A172 (cell line): ENCODE measurements around the gene ATP8B4. TPM values are rescaled to one million over a fixed set of nuclear protein-coding genes. Genes with fewer than 3 reads are reported as not detected.

Experiments
- DNase-seq: peaks from one replicate; pipeline ENCODE4 v3.0.0-alpha.2; 2015; ENCODE audit warnings: low spot score
- total RNA-seq: library from RNA; depleted of rRNA; stranded (reverse); fragments of >200 nt; shearing (Covaris generic); gene quantifications from 2 replicates; pipeline ENCODE4 v1.2.3, GENCODE V29; 2014

ATP8B4 gene
- total RNA-seq, 1 experiment from 2014 or later, result 0.34 TPM

DNA sequence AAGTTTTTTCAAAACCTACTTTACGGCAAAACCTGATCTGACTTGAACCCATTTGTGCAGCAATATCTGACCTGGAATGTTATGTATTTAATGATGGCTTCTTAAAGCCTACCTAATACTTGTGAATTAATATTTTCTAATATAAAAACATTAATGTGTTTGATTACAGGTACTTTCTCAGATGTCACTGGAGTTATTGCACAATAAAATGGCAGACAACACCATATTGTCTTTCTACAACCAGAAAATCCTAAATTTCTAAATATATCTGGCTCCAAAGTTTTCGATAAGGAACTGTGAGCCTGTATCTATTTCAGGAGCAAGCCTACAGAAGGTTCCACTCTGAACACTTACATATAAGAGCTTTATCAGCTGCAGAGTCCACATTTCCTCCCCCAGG is 184.5 kb downstream of the ATP8B4 start:
- DNase-seq, result no peak

DNA sequence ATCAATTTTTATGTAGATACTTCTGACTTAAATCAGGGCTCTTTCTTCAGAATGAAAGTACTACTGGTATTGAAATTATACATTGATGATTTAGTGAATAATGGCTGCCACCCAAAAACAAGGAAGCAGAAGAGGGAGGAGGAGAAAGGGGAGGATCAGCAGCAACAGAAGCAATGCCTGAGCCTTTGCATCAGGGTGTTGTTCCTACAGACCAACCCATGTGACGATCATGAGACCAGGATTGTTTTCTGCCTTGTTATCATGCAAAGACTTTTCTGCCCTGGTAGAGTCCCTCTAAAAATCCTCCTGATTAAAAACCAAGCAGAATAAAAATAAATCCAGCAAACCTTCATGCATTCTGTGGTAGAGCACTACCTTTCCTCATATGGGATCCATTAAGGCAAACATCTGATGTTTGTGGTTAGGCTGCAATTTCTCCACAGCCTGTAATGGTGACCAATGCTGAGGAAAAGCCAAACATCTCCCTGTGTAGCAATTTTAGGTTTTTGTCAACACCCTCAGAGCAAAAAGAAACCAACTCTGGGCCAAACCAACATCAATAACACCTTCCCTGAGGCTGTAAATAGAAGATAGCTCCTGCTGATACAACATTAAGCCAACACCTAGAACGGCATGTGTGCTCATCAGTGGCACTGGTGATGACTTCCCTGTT is 191.7 kb downstream of the ATP8B4 start:
- no peak for DNase-seq

DNA sequence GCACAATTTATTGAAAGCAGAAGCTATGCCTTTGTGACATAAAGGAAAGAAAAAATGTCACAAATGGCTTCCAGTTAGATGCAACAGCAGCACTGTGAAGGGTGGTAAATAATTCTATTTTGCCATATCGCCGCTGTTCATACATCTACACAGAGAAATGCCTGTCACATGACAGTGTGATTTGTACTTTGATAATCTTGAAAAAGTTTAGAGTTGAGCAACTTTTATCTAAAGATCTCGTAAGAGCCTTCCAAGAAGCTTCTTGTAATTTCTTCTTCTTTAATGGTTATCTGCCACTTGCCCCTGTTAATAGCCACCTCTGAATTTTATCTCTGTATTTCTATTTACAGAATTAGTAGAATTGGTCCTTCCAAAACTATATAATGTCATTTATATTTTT is 192.3 kb downstream of the ATP8B4 start:
- DNase-seq, result no peak

DNA sequence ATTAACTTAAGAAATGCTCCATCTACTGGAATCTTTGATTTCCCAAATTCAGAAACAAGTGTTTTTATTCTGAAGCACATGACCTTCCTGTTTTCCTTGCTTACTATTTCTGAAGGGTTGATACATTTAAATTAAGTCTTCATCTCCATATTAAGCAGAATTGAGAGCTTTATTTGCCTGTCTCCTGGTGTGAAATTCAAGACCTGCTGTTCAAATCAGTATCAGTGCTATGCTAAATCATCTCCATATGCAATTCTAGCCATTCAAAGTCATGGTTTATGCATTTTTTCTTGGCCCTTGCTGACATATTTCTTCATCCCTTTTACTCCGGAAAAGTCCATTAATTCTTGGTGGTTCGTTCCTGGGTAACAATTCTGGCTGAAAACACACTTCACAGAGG is 195.4 kb downstream of the ATP8B4 start:
- DNase-seq, result no peak

DNA sequence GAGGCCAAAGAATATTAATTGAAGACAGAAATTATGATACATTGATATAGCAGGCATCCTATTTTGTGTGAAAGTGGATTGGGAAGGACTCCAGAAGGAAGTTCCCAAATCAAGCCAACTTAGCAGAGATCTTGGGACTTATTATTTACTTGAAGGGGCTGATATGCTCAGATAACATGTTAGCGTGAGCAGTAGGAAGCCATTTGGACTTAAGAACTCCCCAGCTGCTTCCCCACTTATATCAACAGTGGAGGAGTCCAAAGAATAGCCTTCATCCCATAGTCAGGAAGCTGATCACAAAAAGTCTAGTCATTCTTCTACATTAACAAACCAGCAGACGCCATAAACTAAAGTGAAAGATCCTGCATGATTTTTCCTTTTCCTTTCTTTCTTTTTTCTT is 200.0 kb downstream of the ATP8B4 start:
- DNase-seq, result no peak

DNA sequence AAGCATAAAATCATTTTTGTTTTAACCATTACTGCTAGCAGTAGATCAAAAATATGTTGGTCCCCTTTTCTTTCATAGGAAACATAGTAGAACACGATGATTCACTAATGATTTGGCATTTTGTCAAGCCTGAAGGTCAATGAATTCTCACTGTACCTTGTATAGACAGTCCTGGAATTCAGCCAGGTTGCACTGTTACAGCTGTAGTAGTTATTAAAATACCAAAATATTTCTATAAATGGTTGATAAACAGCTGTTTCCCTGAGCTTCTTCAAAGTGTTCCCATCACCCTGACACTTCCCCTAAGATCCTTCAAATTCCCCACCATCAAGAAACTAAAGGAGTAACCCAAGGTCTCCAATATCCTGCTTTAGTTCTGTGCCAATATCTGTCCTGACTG is 200.9 kb downstream of the ATP8B4 start:
- DNase-seq, result no peak

DNA sequence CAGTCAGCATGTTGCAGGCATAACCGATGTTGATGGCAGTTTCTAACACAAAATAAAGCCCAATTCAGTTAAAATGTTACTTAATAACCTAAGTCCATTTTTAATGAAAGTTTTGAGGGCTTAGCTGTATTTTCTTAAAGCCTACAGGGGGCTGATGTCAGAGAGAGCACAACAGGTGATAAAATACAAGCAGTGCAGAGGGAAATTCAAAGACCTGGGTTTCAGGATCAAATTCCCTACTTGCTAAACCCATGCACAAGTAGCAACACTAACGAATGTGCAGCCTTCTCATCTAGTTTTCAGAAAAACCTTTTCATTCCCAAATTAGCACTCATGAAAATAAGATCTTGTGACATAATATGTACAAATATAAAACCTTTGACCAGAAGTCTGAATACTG is 202.0 kb downstream of the ATP8B4 start:
- no peak for DNase-seq

DNA sequence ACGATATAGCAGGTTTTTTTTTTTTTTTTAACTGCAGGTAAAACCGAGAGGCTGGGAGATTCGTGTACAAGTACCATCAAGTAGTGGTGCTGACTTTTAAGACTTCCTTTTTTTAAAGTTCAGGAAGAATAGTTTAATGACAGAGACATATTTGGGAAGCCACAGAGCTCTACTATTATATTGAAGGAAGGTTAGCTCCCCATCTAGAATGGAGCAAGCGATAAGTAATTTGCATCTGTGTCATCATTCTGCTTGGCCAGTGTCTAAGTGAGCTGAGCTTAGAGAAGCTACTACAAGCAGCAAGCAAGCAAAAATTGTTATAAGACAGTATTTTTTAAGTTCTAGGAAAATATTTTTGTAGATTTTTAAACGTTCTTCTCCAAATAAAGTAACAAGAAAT is 203.2 kb downstream of the ATP8B4 start:
- DNase-seq, result no peak

DNA sequence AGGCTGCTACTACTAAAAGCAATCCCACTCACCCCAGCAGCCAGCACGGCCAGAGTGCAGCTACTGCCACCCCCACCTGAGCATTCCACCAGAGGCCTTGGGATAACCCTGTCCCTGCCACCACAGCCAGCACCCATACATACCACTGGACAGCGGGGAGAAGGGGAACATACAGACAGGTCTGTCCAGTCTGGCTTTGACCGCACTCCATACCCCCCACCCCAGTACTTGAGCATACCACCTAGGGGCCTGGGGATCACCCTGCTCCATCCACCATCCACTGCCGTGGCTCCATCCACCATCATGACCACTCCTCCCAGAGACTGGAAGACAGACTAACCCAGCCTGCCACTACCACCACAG is 210.1 kb downstream of the ATP8B4 start:
- no peak for DNase-seq

DNA sequence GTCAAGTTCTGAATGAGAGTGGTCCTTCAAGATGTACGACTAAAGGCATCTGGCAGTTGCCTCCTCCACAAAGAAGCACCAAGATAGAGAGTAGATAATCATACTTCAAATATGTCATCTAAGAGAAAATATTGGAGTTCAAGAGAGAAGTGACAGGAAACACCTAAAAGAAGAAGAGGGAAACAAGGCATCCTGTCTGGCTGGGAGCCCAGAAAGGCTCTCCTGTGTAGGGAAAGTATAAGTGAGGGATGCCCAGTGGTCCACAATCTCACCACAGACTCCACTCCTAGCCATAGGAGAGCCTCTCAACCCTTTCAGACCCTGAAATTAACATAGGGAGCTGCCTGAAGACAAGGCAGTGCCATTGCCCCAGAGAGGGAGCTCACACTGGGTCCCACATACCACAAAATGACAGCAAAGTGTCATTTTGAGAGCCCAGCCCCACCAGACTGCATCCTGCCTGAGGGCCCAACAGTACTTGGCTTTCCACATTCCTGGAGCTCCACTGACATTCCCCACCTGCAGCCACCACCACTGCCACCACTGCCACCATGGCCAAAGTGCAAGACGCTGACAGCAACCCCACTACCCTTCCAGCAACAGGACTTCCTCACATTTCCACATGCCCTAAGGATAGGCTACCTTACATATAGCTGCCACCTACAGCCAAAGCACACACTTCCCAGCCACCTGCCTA is 210.6 kb downstream of the ATP8B4 start:
- no peak for DNase-seq

DNA sequence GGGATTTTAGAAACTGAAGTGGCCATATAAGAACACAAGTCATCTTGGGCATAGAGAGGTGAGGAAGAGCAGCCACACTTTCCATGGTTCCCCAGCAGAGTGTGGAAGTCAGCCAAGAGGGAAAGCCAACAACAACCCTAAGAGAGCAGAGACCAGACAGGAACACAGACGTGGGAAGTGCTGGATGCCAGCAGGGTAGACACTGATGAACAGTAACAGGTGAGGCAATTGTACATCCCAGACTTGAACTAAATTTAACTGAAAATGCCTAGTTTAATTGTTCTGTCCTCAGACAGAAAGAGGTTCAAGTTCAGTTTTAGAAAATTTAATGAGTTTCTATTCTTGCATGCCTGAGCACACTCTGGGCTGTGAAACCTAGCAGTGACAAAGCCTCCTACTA is 212.1 kb downstream of the ATP8B4 start:
- no peak for DNase-seq

DNA sequence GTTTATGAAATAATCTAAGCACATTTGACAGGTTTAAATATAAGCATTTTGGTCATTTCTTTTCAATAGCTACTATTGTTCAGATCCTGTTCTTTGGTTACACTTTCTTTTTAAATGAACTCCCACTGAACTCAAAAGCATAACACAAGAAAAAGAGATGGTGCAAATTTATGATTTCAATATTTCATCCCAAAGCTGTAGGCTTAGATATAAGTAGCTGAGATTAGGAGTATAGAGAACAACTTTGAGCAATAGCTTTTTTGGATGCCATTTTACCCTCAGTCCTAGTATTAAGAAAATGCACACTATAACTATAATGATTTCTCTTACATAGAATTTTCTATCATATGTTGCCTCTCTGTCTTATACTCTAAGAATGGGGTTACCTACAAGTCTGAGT is 213.8 kb downstream of the ATP8B4 start:
- DNase-seq, result no peak

DNA sequence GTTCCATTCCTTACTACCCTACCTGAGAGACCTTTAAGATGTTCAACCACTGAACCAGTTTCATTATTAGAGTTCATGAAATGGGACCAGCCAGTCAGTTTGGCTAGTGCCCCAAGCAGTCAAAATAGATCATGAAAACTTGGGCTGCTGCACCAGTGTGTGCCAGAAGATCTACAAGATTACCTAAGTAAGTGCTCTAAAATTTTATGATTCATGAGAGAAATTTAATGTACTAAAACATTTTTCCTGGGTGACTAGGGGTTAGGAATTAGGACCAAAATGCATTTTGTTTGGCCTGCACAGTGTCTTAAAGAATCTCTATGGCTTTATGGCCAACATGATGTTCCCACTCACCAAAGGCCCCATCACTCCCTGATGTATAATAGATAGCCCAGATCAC is 214.7 kb downstream of the ATP8B4 start:
- DNase-seq, result no peak

DNA sequence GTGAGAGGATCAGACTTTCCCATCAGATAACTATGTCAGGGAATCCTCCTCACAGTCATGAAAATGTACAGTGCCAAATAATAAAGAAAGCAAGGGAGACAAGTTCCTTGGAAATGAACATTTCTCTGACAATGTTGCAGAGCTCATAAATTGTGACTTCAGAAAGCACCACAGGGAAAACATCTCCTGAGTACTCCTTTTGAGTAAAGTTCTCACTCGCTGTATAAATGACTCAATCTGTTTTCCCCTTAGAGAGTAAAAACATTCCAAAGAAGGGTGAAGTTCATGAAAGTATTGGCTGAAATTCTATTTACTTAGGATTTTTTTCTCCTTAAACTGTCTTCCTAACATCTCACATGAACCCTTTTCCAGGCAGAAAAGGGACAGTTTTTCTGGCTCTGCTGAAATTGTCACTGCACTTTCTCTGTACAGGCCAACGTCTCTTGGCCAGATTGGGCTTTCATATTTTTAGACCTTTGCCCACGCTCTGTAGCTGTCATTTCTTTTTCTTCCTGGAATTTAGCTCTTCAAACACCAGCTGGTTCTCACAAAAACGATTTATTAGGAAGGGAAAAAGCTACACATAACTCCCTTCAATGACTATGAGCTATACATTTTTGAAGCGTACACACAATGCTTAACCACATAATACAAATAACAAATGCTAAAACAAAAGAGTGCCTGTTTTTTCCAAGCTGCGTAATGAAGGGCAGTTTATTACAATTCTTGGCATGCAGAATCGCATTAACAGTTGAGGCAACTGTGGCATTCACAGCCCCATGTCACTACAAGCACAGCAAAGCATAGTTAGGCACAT is 216.1 kb downstream of the ATP8B4 start:
- no peak for DNase-seq

DNA sequence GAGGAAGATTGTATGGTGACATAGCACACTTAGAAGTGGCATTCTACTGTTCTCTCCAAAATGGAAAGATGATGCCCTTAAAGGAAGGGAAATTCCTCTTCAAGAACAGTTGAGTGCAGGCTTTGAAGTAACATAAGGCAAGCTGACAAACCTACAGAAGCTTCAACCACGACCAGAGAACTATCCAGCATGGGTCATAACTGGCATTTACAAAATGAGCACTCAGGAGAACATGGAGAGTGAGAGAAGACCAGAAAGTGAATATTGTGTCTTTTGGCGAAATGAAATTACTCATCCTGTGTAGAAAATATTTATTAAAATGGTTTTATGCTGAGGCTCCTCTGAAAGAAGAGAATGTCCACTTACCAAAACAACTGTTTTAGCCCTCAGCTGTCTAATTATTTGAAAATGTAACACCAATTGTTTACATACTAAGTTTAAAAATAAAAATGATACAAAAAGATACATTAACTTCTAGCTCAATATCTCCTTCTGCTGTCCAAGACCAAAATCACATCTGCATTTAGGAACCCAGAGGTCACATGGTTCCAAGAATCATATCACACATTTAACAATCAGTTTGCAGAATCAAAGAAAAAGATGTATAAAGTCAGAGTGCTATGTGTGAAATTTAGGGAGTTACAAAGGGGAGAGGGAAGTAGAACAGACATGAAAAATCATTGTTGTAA is 216.9 kb downstream of the ATP8B4 start:
- no peak for DNase-seq

DNA sequence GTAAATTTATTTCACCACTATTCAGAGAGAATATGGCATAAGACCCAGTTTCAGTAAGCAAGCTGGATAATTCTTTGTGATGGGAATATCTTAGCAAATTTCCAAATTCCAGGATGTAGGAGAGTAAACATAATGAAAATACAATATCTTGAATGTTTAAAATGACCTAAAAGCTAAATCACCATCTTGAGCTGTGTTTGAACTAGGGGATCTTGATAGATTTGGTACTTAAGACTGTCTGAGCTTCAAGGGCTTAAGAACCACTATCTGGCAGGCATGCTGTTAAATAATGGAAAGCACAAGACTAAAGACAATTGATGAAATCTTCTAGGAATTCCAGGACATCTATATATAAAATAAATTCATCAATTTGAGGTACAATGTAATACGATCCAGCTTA is 217.7 kb downstream of the ATP8B4 start:
- DNase-seq, result no peak

DNA sequence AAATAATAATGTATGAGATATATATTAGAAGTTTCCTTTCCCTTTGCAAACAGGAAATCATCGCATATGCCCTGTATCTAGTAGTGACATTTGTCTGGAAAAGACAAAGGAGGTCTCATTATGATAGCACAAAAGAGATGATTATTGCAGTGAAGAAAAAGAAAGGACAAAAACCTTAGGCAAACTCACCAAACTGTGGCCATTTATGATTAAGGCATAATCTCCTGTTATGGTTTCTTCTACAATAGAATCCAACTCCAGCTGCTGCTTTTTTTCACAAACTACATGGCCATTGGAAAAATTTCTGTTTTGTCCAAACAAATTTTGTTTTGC is 218.2 kb downstream of the ATP8B4 start:
- DNase-seq, result no peak

DNA sequence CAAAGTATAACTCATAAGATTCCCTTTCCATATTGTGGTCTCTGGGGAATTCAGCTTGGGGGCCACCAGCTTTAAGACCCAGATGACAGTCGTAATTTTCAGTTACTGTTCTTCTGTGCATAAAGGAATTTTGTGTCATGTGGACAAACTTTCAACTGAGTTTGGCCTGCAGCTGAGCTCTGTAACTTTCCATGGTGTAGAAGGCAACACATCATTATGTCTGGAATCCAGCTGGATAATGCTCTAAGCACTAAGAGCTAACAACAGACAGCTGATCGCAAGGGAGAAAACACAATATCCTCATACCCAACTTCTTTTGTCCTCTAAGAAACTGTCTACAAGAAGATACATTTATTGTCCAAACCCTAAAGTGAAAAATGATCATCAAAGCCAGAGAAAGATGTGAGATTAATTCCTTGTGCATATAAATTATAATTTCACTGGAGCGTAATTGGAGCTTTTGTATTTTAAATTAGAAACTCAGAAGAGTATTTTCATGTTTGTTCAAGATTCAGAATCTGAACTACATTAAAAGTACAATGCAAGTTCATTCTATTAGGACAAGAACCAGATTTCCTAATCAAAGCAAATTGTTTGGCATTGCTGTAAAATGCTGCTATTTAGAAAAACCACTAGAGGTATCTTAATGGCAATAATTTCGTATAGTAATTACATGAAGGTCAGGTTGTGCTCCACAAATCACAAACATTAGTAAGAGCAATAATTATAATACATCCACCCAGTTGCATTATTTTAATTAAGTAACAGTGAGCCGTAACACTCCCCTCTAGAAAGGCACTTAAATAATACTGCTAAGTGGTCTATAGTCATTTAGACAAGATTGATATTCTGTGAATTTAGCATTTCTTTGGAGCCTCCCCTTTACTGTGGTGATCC is 218.8 kb downstream of the ATP8B4 start:
- no peak for DNase-seq

DNA sequence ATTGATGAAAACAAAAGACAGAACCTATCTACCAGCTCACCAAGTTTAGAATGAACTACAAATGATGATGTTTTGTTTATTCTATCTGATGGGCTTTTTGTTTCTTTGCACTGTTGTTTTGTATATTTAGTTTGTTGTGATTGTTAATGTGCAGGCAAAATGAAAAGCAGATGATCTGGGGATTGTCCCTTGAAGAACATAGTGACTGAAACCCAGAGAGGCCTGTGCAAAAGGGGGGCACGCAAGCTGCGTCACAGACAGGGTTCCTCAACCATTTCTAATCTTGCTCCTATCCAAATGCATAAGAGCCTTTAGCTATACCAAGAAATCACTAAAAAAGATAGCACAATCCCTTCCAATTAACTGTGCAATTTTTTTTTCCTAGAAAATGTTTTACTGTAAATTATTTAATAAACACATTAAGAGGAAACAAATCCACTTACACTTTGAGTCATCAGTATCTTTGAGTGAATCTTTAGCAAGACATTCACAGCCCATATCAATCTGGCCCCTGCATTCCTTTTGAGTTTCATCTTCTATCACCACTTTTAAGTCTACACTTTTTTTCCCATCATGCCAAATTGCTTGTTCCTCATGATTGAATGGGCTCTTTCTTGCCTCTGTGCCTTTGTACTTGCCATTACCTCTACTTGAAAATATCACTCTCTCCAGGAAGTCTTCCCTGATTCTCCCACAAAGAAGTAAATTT is 220.3 kb downstream of the ATP8B4 start:
- DNase-seq, result no peak

DNA sequence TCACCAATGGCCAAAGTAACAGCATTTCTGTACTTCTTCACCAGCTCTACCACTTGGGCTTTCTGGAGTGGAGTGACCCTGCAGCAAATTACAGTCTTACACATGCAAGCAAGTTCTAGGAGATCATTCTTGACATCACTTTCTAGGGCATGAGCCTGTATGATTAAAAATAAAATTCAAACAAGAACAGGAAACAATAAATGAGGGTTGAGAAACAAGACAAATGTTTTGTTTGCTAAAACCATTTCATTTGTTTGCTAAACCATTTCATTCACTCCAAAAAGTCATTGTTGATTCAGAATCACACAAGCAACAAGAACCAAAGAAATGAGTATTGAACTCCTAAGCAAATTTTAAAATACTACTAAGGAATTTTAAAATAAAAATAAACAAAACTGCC is 220.9 kb downstream of the ATP8B4 start:
- DNase-seq, result no peak
